DOHH2 (cell line): Measurements from ENCODE around the gene SLX4IP.

Source experiments
- H3F3A ChIP-seq: fragments of 200-600 bp; sonication (generic), shearing (Covaris generic); 2 replicates; pipeline ENCODE4 v1.6.0; 2016; ENCODE audit warnings: antibody characterized with exemption, mild to moderate bottlenecking; ENCODE audit not compliant: control insufficient read depth, insufficient read depth
- H3K27ac ChIP-seq: fragments of 200-600 bp; sonication (generic); 2 replicates; pipeline ENCODE4 v1.5.1; 2014; ENCODE audit warnings: low read depth, mild to moderate bottlenecking, low read length, moderate library complexity
- H3K27me3 ChIP-seq: fragments of 200-600 bp; sonication (generic); 2 replicates; pipeline ENCODE4 v1.6.1; 2014; ENCODE audit warnings: mild to moderate bottlenecking, low read length, mixed read lengths; ENCODE audit not compliant: control insufficient read depth
- H3K36me3 ChIP-seq: fragments of 200-600 bp; sonication (generic); 2 replicates; pipeline ENCODE4 v1.6.1; 2014; ENCODE audit warnings: mild to moderate bottlenecking, low read length, moderate library complexity, mixed read lengths; ENCODE audit not compliant: control insufficient read depth
- H3K4me1 ChIP-seq: fragments of 200-600 bp; sonication (generic); 2 replicates; pipeline ENCODE4 v1.6.1; 2014; ENCODE audit warnings: mild to moderate bottlenecking, low read length, mixed read lengths; ENCODE audit not compliant: control insufficient read depth
- H3K4me2 ChIP-seq: fragments of 200-600 bp; sonication (generic); 2 replicates; pipeline ENCODE4 v1.6.0; 2014; ENCODE audit warnings: mild to moderate bottlenecking, low read length, moderate library complexity
- H3K4me3 ChIP-seq: fragments of 200-600 bp; sonication (generic); 2 replicates; pipeline ENCODE4 v1.5.1; 2014; ENCODE audit warnings: mild to moderate bottlenecking, low read length, mixed read lengths
- H3K79me2 ChIP-seq: fragments of 200-600 bp; sonication (generic); 2 replicates; pipeline ENCODE4 v1.6.1; 2014; ENCODE audit warnings: mild to moderate bottlenecking, low read length, mixed read lengths; ENCODE audit not compliant: control insufficient read depth
- H3K9me2 ChIP-seq: fragments of 200-600 bp; sonication (generic); replicated peaks from 2 replicates; pipeline ENCODE4 v1.6.1; 2014; ENCODE audit warnings: mild to moderate bottlenecking, low read length, mixed read lengths; ENCODE audit not compliant: control insufficient read depth
- H3K9me3 ChIP-seq: fragments of 200-600 bp; sonication (generic); 2 replicates; pipeline ENCODE4 v1.6.1; 2014; ENCODE audit warnings: antibody characterized with exemption, low read length, mixed read lengths; ENCODE audit not compliant: control insufficient read depth, insufficient read depth
- H4K20me1 ChIP-seq: fragments of 200-600 bp; sonication (generic); 2 replicates; pipeline ENCODE4 v1.6.0; 2014; ENCODE audit warnings: low read depth, mild to moderate bottlenecking, antibody characterized with exemption, low read length, moderate library complexity; ENCODE audit not compliant: control insufficient read depth, insufficient read depth
- CTCF ChIP-seq: fragments of 200-600 bp; sonication (generic); IDR thresholded peaks from one replicate; pipeline ENCODE4 v1.5.1; 2014; ENCODE audit warnings: antibody characterized with exemption, mild to moderate bottlenecking, low read depth, low read length; ENCODE audit not compliant: poor library complexity, severe bottlenecking
- EZH2phosphoT487 ChIP-seq: fragments of 200-600 bp; sonication (generic); IDR thresholded peaks from 2 replicates; pipeline ENCODE4 v1.6.1; 2017; ENCODE audit warnings: borderline replicate concordance, mild to moderate bottlenecking, antibody characterized with exemption, low read length, moderate library complexity, mixed read lengths

The SLX4IP gene

DNA sequence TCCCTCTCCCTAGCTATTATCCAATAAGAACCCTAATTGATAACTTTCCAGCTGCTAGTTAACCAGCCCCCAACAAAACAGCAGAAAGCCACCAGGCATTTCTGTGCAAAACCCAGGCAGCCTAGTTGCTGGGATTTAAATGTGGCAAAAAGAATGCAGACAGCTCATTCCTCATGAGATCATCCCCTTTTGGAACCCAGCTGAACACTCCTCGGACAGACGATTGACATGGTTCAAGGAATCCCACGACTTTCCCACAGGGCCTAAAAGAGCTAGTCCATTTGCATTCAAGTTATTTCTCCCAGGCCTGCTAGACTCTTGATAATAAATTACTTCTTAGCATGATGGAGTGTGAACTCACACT lies 214.7 kb downstream of the SLX4IP start:
- Histone ChIP-seq H3K9me3 (no peaks in the 10 kb centered on the region), H3K9me2 (no peaks in the 10 kb centered on the region), H3K36me3 (no peaks in the 10 kb centered on the region), H3K4me1 (no peaks in the 10 kb centered on the region), H3K27me3 (peaks cover 5% of the 10 kb centered on the region), H3F3A (no peaks in the 10 kb centered on the region), H3K4me3 (no peak overlapping the region), H3K79me2 (no peaks in the 10 kb centered on the region), H4K20me1 (no peaks in the 10 kb centered on the region), H3K4me2 (no peak overlapping the region), H3K27ac (no peak overlapping the region)
- no peak for TF ChIP-seq EZH2phosphoT487
- no peak for TF ChIP-seq CTCF

- H3K27ac ChIP-seq = no peak overlapping the region
These were observed 216.3 kb downstream of the SLX4IP start for GRCh38 chr20:10651227-10651990.

GRCh38 chr20:10652185-10652584 lies 217.1 kb downstream of the SLX4IP start:
- Histone ChIP-seq H3F3A (no peaks in the 10 kb centered on the region), H3K36me3 (no peaks in the 10 kb centered on the region), H4K20me1 (no peaks in the 10 kb centered on the region), H3K27ac (no peak overlapping the region), H3K4me2 (no peak overlapping the region), H3K27me3 (peaks cover 5% of the 10 kb centered on the region), H3K4me3 (no peak overlapping the region), H3K4me1 (no peaks in the 10 kb centered on the region), H3K9me2 (no peaks in the 10 kb centered on the region), H3K79me2 (no peaks in the 10 kb centered on the region), H3K9me3 (no peaks in the 10 kb centered on the region)
- TF ChIP-seq EZH2phosphoT487 (no peak), CTCF (no peak)

More at GRCh38 chr20:10651227-10651990, 216.3 kb downstream of the SLX4IP start:
- Histone ChIP-seq H3F3A (no peaks in the 10 kb centered on the region), H3K36me3 (no peaks in the 10 kb centered on the region), H3K4me2 (no peak overlapping the region), H3K9me2 (no peaks in the 10 kb centered on the region), H4K20me1 (no peaks in the 10 kb centered on the region), H3K4me3 (no peak overlapping the region), H3K27me3 (peaks cover 5% of the 10 kb centered on the region), H3K4me1 (no peaks in the 10 kb centered on the region), H3K79me2 (no peaks in the 10 kb centered on the region), H3K9me3 (no peaks in the 10 kb centered on the region)
- TF ChIP-seq EZH2phosphoT487 = no peak
- TF ChIP-seq CTCF = no peak
